OCI-LY1 (cell line): ENCODE results near the gene C8A.

Source experiments
- H2AFZ ChIP-seq: fragments of 200-600 bp; sonication (generic), shearing (Covaris generic); 2 replicates; pipeline ENCODE4 v1.6.0; 2014; ENCODE audit warnings: antibody characterized with exemption, mild to moderate bottlenecking, low read length
- H3F3A ChIP-seq: fragments of 200-600 bp; sonication (generic), shearing (Covaris generic); 2 replicates; pipeline ENCODE4 v1.6.0; 2014; ENCODE audit warnings: mild to moderate bottlenecking, antibody characterized with exemption, low read length, moderate library complexity; ENCODE audit not compliant: insufficient read depth
- H3K27ac ChIP-seq: fragments of 200-600 bp; sonication (generic); 2 replicates; pipeline ENCODE4 v1.5.1; 2014; ENCODE audit warnings: low read length, mixed run types, mild to moderate bottlenecking, low read depth; ENCODE audit not compliant: poor library complexity, severe bottlenecking
- H3K27me3 ChIP-seq: fragments of 200-600 bp; sonication (generic); 2 replicates; pipeline ENCODE4 v1.6.0; 2014; ENCODE audit warnings: antibody characterized with exemption, mild to moderate bottlenecking, low read length, moderate library complexity; ENCODE audit not compliant: insufficient read depth
- H3K36me3 ChIP-seq: fragments of 200-600 bp; sonication (generic); 2 replicates; pipeline ENCODE4 v1.6.1; 2014; ENCODE audit warnings: mild to moderate bottlenecking, antibody characterized with exemption, low read length, moderate library complexity, mixed read lengths; ENCODE audit not compliant: insufficient read depth
- H3K4me1 ChIP-seq: fragments of 200-600 bp; sonication (generic); 2 replicates; pipeline ENCODE4 v1.5.1; 2014; ENCODE audit warnings: mild to moderate bottlenecking, low read length, moderate library complexity; ENCODE audit not compliant: insufficient read depth, severe bottlenecking
- H3K4me2 ChIP-seq: fragments of 200-600 bp; sonication (generic), shearing (Covaris generic); 2 replicates; pipeline ENCODE4 v1.6.1; 2014; ENCODE audit warnings: low read length
- H3K4me3 ChIP-seq: fragments of 200-600 bp; sonication (generic); 2 replicates; pipeline ENCODE4 v1.5.1; 2014; ENCODE audit warnings: low read length, low read depth, mild to moderate bottlenecking, mixed read lengths; ENCODE audit not compliant: poor library complexity, severe bottlenecking
- H3K79me2 ChIP-seq: fragments of 200-600 bp; shearing (Covaris generic); 2 replicates; pipeline ENCODE4 v1.6.1; 2016; ENCODE audit warnings: mixed run types, low read length, mixed read lengths; ENCODE audit not compliant: insufficient read depth
- H3K9ac ChIP-seq: fragments of 200-600 bp; sonication (generic), shearing (Covaris generic); 2 replicates; pipeline ENCODE4 v1.6.1; 2014; ENCODE audit warnings: mild to moderate bottlenecking, low read length, mixed read lengths
- H3K9me2 ChIP-seq: fragments of 200-600 bp; sonication (generic), shearing (Covaris generic); 2 replicates; pipeline ENCODE4 v1.6.1; 2014; ENCODE audit warnings: low read depth, mild to moderate bottlenecking, low read length, mixed read lengths
- H3K9me3 ChIP-seq: fragments of 200-600 bp; shearing (Covaris generic); 2 replicates; pipeline ENCODE4 v1.6.1; 2014; ENCODE audit warnings: low read length, mixed read lengths
- H4K20me1 ChIP-seq: fragments of 200-600 bp; sonication (generic), shearing (Covaris generic); 2 replicates; pipeline ENCODE4 v1.6.0; 2016; ENCODE audit warnings: mild to moderate bottlenecking, low read length; ENCODE audit not compliant: insufficient read depth
- CTCF ChIP-seq: fragments of 200-600 bp; sonication (generic), shearing (Covaris generic); IDR thresholded peaks from 2 replicates; pipeline ENCODE4 v1.5.1; 2017; ENCODE audit warnings: mild to moderate bottlenecking, antibody characterized with exemption, low read length, moderate library complexity, mixed read lengths
- EZH2 ChIP-seq: fragments of 200-600 bp; sonication (generic), shearing (Covaris generic); IDR thresholded peaks from 2 replicates; pipeline ENCODE4 v1.8.0; 2017; ENCODE audit warnings: borderline replicate concordance, mixed run types, mild to moderate bottlenecking, antibody characterized with exemption, low read length, moderate library complexity, mixed read lengths

Gene C8A

GRCh38 chr1:56958526-56958925 is 103.9 kb downstream of the C8A start:
- Histone ChIP-seq H3K4me1 (no peaks in the 10 kb centered on the region), H3K9ac (no peak overlapping the region), H3K79me2 (no peaks in the 10 kb centered on the region), H3K27ac (no peak overlapping the region), H2AFZ (no peak overlapping the region), H3K4me3 (no peak overlapping the region), H3K9me2 (no peaks in the 10 kb centered on the region), H3K36me3 (no peaks in the 10 kb centered on the region), H3K27me3 (no peaks in the 10 kb centered on the region), H3K9me3 (no peaks in the 10 kb centered on the region), H4K20me1 (no peaks in the 10 kb centered on the region), H3F3A (no peaks in the 10 kb centered on the region), H3K4me2 (no peak overlapping the region)
- no peak for TF ChIP-seq CTCF
- TF ChIP-seq EZH2: no peak

- no peaks in the 10 kb centered on the region for H3K27me3 ChIP-seq
- no peaks in the 10 kb centered on the region for H4K20me1 ChIP-seq
- H3K79me2 ChIP-seq: no peaks in the 10 kb centered on the region
- H3K9me3 ChIP-seq: no peaks in the 10 kb centered on the region
- no peak overlapping the region for H3K27ac ChIP-seq
- H3K4me2 ChIP-seq: no peak overlapping the region
- no peak for TF ChIP-seq CTCF
- TF ChIP-seq EZH2: no peak
- H3K36me3 ChIP-seq: no peaks in the 10 kb centered on the region
- no peak overlapping the region for H3K9ac ChIP-seq
- H3K4me3 ChIP-seq: no peak overlapping the region
- H2AFZ ChIP-seq: no peak overlapping the region
- H3K4me1 ChIP-seq: no peaks in the 10 kb centered on the region
- H3F3A ChIP-seq: no peaks in the 10 kb centered on the region
- no peaks in the 10 kb centered on the region for H3K9me2 ChIP-seq
Observed at GRCh38 chr1:56961426-56961825, 106.8 kb downstream of the C8A start.

- Histone ChIP-seq H3K9me2 (no peaks in the 10 kb centered on the region), H3K27me3 (no peaks in the 10 kb centered on the region), H3K4me3 (no peak overlapping the region), H3K4me2 (no peak overlapping the region), H3K4me1 (no peaks in the 10 kb centered on the region), H3F3A (no peaks in the 10 kb centered on the region), H3K79me2 (no peaks in the 10 kb centered on the region), H3K9me3 (no peaks in the 10 kb centered on the region), H2AFZ (no peak overlapping the region), H4K20me1 (no peaks in the 10 kb centered on the region), H3K9ac (no peak overlapping the region), H3K36me3 (no peaks in the 10 kb centered on the region), H3K27ac (no peak overlapping the region)
- TF ChIP-seq EZH2: no peak
- no peak for TF ChIP-seq CTCF
Observed at GRCh38 chr1:56963667-56964066, 109.1 kb downstream of the C8A start.
